Measurements from ENCODE around the gene PRR3.

- TF ChIP-seq CTCF (IDR thresholded peaks at IDR 0.05) (no peak), EP300 (IDR thresholded peaks at IDR 0.05) (no peak)
Observed at GRCh38 chr6:30560930-30561329, 3.8 kb downstream of the PRR3 start.

Data from stomach (tissue), 4 donors.